ENCODE measurements around the gene BEAN1. TPM values are rescaled to one million over a fixed set of nuclear protein-coding genes. Genes with fewer than 3 reads are reported as not detected.

BEAN1 gene
- polyA plus RNA-seq, 1 donor from 2014 or later, result not detected

GRCh38 chr16:66473654-66474519 lies 46.8 kb downstream of the BEAN1 start:
- Mint-ChIP-seq H3K4me3 (no peak overlapping the region), H3K27ac (no peak overlapping the region), H3K9me3 (no peaks in the 10 kb centered on the region)

GRCh38 chr16:66474750-66475199 lies 47.7 kb downstream of the BEAN1 start:
- H3K4me1 Mint-ChIP-seq, result peaks cover 11 to 12% (median 11%) of the 10 kb centered on the region in 3 donors
- no peak overlapping the region for H3K4me3 Mint-ChIP-seq
- H3K27ac Mint-ChIP-seq, result peak overlapping the region in 2 of 3 donors; percentile 46 to 60
- H3K27me3 Mint-ChIP-seq, result peaks cover 10% of the 10 kb centered on the region
- no peaks in the 10 kb centered on the region for H3K36me3 Mint-ChIP-seq
- no peaks in the 10 kb centered on the region for H3K9me3 Mint-ChIP-seq

More at GRCh38 chr16:66473654-66474519, 46.8 kb downstream of the BEAN1 start:
- Mint-ChIP-seq H3K27me3 (peaks cover 12% of the 10 kb centered on the region), H3K4me1 (peaks cover 11 to 12% (median 11%) of the 10 kb centered on the region in 3 donors), H3K36me3 (no peaks in the 10 kb centered on the region)

- Mint-ChIP-seq H3K4me1 (peaks cover 11 to 12% (median 11%) of the 10 kb centered on the region in 3 donors), H3K36me3 (no peaks in the 10 kb centered on the region), H3K9me3 (no peaks in the 10 kb centered on the region), H3K27me3 (peaks cover 10% of the 10 kb centered on the region), H3K27ac (peak overlapping the region in 1 of 3 donors; percentile 60), H3K4me3 (no peak overlapping the region)
Measured at GRCh38 chr16:66475232-66475631, 48.1 kb downstream of the BEAN1 start.

- no peak overlapping the region for H3K27ac Mint-ChIP-seq
- peaks cover 10% of the 10 kb centered on the region for H3K27me3 Mint-ChIP-seq
- H3K4me3 Mint-ChIP-seq, result peak overlapping the region in 1 of 4 donors; percentile 33
- H3K9me3 Mint-ChIP-seq, result no peaks in the 10 kb centered on the region
- H3K36me3 Mint-ChIP-seq, result no peaks in the 10 kb centered on the region
- peaks cover 11 to 12% (median 11%) of the 10 kb centered on the region in 3 donors for H3K4me1 Mint-ChIP-seq
Measured at GRCh38 chr16:66476328-66477027, 49.4 kb downstream of the BEAN1 start.

- H3K9me3 Mint-ChIP-seq, result no peaks in the 10 kb centered on the region
- peaks cover 7% of the 10 kb centered on the region for H3K27me3 Mint-ChIP-seq
- no peaks in the 10 kb centered on the region for H3K36me3 Mint-ChIP-seq
- no peak overlapping the region for H3K27ac Mint-ChIP-seq
- H3K4me1 Mint-ChIP-seq, result peaks cover 11 to 12% (median 11%) of the 10 kb centered on the region in 3 donors
- peak overlapping the region in 2 of 4 donors; percentile 33 for H3K4me3 Mint-ChIP-seq
Measured at GRCh38 chr16:66477028-66477515, 50.0 kb downstream of the BEAN1 start.

GRCh38 chr16:66478733-66479511 lies 51.8 kb downstream of the BEAN1 start:
- H3K9me3 Mint-ChIP-seq, result no peaks in the 10 kb centered on the region
- peak overlapping the region in 1 of 4 donors; percentile 75 for H3K4me3 Mint-ChIP-seq
- H3K27ac Mint-ChIP-seq, result peak overlapping the region in 1 of 3 donors; percentile 3
- peaks cover 2% of the 10 kb centered on the region for H3K36me3 Mint-ChIP-seq
- H3K27me3 Mint-ChIP-seq, result peaks cover 3% of the 10 kb centered on the region
- peaks cover 19 to 22% (median 20%) of the 10 kb centered on the region in 3 donors for H3K4me1 Mint-ChIP-seq

- H3K27me3 Mint-ChIP-seq, result peaks cover 2% of the 10 kb centered on the region
- no peaks in the 10 kb centered on the region for H3K9me3 Mint-ChIP-seq
- H3K36me3 Mint-ChIP-seq, result peaks cover 2% of the 10 kb centered on the region
- H3K4me3 Mint-ChIP-seq, result no peak overlapping the region
- peaks cover 17 to 20% (median 18%) of the 10 kb centered on the region in 3 donors for H3K4me1 Mint-ChIP-seq
- no peak overlapping the region for H3K27ac Mint-ChIP-seq
Measured at GRCh38 chr16:66479661-66480264, 52.7 kb downstream of the BEAN1 start.

GRCh38 chr16:66480265-66481080 lies 53.4 kb downstream of the BEAN1 start:
- no peak overlapping the region for H3K27ac Mint-ChIP-seq

GRCh38 chr16:66481081-66481942 lies 54.2 kb downstream of the BEAN1 start:
- Mint-ChIP-seq H3K4me1 (peaks cover 14 to 17% (median 15%) of the 10 kb centered on the region in 3 donors), H3K27ac (peak overlapping the region in 1 of 3 donors; percentile 55), H3K27me3 (no peaks in the 10 kb centered on the region), H3K36me3 (peaks cover 2% of the 10 kb centered on the region), H3K9me3 (no peaks in the 10 kb centered on the region), H3K4me3 (peak overlapping the region in 1 of 4 donors; percentile 73)

More at GRCh38 chr16:66480265-66481080, 53.4 kb downstream of the BEAN1 start:
- H3K4me1 Mint-ChIP-seq, result peaks cover 14 to 17% (median 15%) of the 10 kb centered on the region in 3 donors
- H3K27me3 Mint-ChIP-seq, result no peaks in the 10 kb centered on the region
- H3K4me3 Mint-ChIP-seq, result peak overlapping the region in 1 of 4 donors; percentile 73
- H3K36me3 Mint-ChIP-seq, result peaks cover 2% of the 10 kb centered on the region
- no peaks in the 10 kb centered on the region for H3K9me3 Mint-ChIP-seq

- no peaks in the 10 kb centered on the region for H3K9me3 Mint-ChIP-seq
- H3K36me3 Mint-ChIP-seq, result peaks cover 2% of the 10 kb centered on the region
- H3K4me3 Mint-ChIP-seq, result no peak overlapping the region
- H3K27me3 Mint-ChIP-seq, result no peaks in the 10 kb centered on the region
- peak overlapping the region in 1 of 3 donors; percentile 55 for H3K27ac Mint-ChIP-seq
- peaks cover 14 to 17% (median 15%) of the 10 kb centered on the region in 3 donors for H3K4me1 Mint-ChIP-seq
Measured at GRCh38 chr16:66481943-66482390, 54.9 kb downstream of the BEAN1 start.

- no peaks in the 10 kb centered on the region for H3K27me3 Mint-ChIP-seq
- H3K4me3 Mint-ChIP-seq, result peak overlapping the region in 1 of 4 donors; percentile 32
- no peak overlapping the region for H3K27ac Mint-ChIP-seq
- H3K9me3 Mint-ChIP-seq, result no peaks in the 10 kb centered on the region
- H3K4me1 Mint-ChIP-seq, result peaks cover 10 to 13% (median 12%) of the 10 kb centered on the region in 3 donors
- H3K36me3 Mint-ChIP-seq, result peaks cover 2% of the 10 kb centered on the region
Measured at GRCh38 chr16:66483689-66484452, 56.8 kb downstream of the BEAN1 start.
